H1 (cell line): ENCODE results near the gene CYB561D2. TPM values are rescaled to one million over a fixed set of nuclear protein-coding genes. Genes with fewer than 3 reads are reported as not detected.

ENCODE experiments used
- CTCF ChIA-PET: fragments of 300-600 bp; sonication (Branson Sonifier 250); formaldehyde crosslinking; loops from one replicate; lab custom pipeline; 2021; ENCODE audit not compliant: partially characterized antibody; lab: Charles Lee
- POLR2A ChIA-PET: fragments of 300-600 bp; sonication (Branson Sonifier 250); formaldehyde crosslinking; loops from one replicate; lab custom pipeline; 2021; ENCODE audit warnings: inconsistent platforms; ENCODE audit not compliant: partially characterized antibody; lab: Charles Lee
- DNase-seq, 2 experiments: peaks; one replicate each; pipeline versions ENCODE4 v3.0.0 to v3.0.0-alpha.2; 2010 to 2022; ENCODE audit warnings: low spot score in 2 of 2, low read depth in 1 of 2, mixed read lengths in 1 of 2
- FAIRE-seq: peaks from 2 replicates; lab custom pipeline; 2011; peaks lifted over from hg19 to GRCh38; lab: Jason Lieb, UNC
- H2AFZ ChIP-seq: 2 replicates; pipeline ENCODE4 v1.8.1; 2012; ENCODE audit warnings: low read length, inconsistent platforms
- H2AK5ac ChIP-seq: 2 replicates; pipeline ENCODE4 v1.6.1; 2013; ENCODE audit warnings: low read depth, low read length
- H2BK120ac ChIP-seq: replicated peaks from 2 replicates; pipeline ENCODE3; 2013; ENCODE audit warnings: low read depth, low read length, inconsistent platforms
- H2BK12ac ChIP-seq: 2 replicates; pipeline ENCODE4 v1.6.1; 2013; ENCODE audit warnings: low read depth, low read length
- H2BK15ac ChIP-seq: 2 replicates; pipeline ENCODE4 v1.6.1; 2013; ENCODE audit warnings: low read length
- H2BK20ac ChIP-seq: 2 replicates; pipeline ENCODE4 v1.6.1; 2013; ENCODE audit warnings: low read length
- H2BK5ac ChIP-seq: 2 replicates; pipeline ENCODE4 v1.6.1; 2013; ENCODE audit warnings: low read depth, low read length
- H3K14ac ChIP-seq: 2 replicates; pipeline ENCODE4 v1.6.1; 2013; ENCODE audit warnings: inconsistent platforms; ENCODE audit not compliant: insufficient read length
- H3K18ac ChIP-seq: 2 replicates; pipeline ENCODE4 v1.6.1; 2013; ENCODE audit warnings: low read length; ENCODE audit errors: extremely low read depth
- H3K23ac ChIP-seq: 2 replicates; pipeline ENCODE4 v1.6.1; 2013; ENCODE audit warnings: inconsistent platforms; ENCODE audit not compliant: insufficient read length
- H3K23me2 ChIP-seq: 2 replicates; pipeline ENCODE4 v1.6.1; 2013; ENCODE audit warnings: low read depth, low read length
- H3K27ac ChIP-seq: 2 replicates; pipeline ENCODE4 v1.6.1; 2011; ENCODE audit warnings: low read depth, low read length, inconsistent platforms
- H3K27me3 ChIP-seq, 4 experiments: replicated peaks in 1 of 4; 1 replicate in 1 of 4; 2 replicates in 3 of 4; pipeline versions ENCODE4 v1.6.1 to v1.8.1; 2011 to 2013; ENCODE audit warnings: low read length in 3 of 4, mild to moderate bottlenecking in 3 of 4, inconsistent platforms in 2 of 4, mixed read lengths in 2 of 4, moderate library complexity in 1 of 4; ENCODE audit not compliant: control insufficient read depth in 3 of 4, insufficient read depth in 3 of 4; ENCODE audit errors: extremely low read depth in 1 of 4
- H3K36me3 ChIP-seq, 4 experiments: 2 replicates each; pipeline versions ENCODE4 v1.6.1 to v1.8.1; 2011 to 2013; ENCODE audit warnings: mild to moderate bottlenecking in 4 of 4, low read length in 3 of 4, moderate library complexity in 2 of 4, control low read depth in 1 of 4, inconsistent platforms in 1 of 4; ENCODE audit not compliant: insufficient read depth in 4 of 4, control insufficient read depth in 2 of 4
- H3K4ac ChIP-seq: replicated peaks from 2 replicates; pipeline ENCODE3; 2013; ENCODE audit warnings: low read length, low read depth, mixed read lengths, inconsistent platforms; ENCODE audit not compliant: insufficient read length
- H3K4me1 ChIP-seq, 4 experiments: replicated peaks in 1 of 4; 1 replicate in 1 of 4; 2 replicates in 3 of 4; pipeline versions ENCODE4 v1.6.1 to v1.8.1; 2011 to 2013; ENCODE audit warnings: low read length in 3 of 4, inconsistent platforms in 2 of 4, mixed read lengths in 1 of 4; ENCODE audit not compliant: insufficient read depth in 4 of 4, control insufficient read depth in 3 of 4
- H3K4me2 ChIP-seq, 2 experiments: 2 replicates each; pipeline versions ENCODE4 v1.6.1 to v1.8.1; 2011 to 2013; ENCODE audit warnings: low read depth in 2 of 2, low read length in 2 of 2, control low read depth in 1 of 2, inconsistent platforms in 1 of 2, mild to moderate bottlenecking in 1 of 2; ENCODE audit not compliant: insufficient read depth in 1 of 2
- H3K4me3 ChIP-seq, 4 experiments: fragments of 200-600, 300-600 bp in 1 of 4; sonication (generic), shearing (Covaris generic), sonication (Bioruptor Twin) in 1 of 4; 2 replicates each; pipeline versions ENCODE4 v1.5.1 to v1.8.1; 2011 to 2016; ENCODE audit warnings: low read length in 4 of 4, low read depth in 3 of 4, control low read depth in 2 of 4, inconsistent platforms in 2 of 4, mild to moderate bottlenecking in 2 of 4, mixed read lengths in 1 of 4, moderate library complexity in 1 of 4; ENCODE audit not compliant: insufficient read depth in 2 of 4; ENCODE audit errors: extremely low read depth in 1 of 4
- H3K56ac ChIP-seq: replicated peaks from 2 replicates; pipeline ENCODE3; 2013; ENCODE audit warnings: low read depth, mild to moderate bottlenecking, mixed read lengths, low read length, inconsistent platforms; ENCODE audit not compliant: insufficient read length
- H3K79me1 ChIP-seq: 2 replicates; pipeline ENCODE4 v1.6.1; 2013; ENCODE audit warnings: low read depth, low read length, control low read depth
- H3K79me2 ChIP-seq, 2 experiments: 2 replicates each; pipeline versions ENCODE4 v1.6.1 to v1.8.1; 2012 to 2013; ENCODE audit warnings: low read length in 2 of 2, mild to moderate bottlenecking in 2 of 2, inconsistent platforms in 1 of 2; ENCODE audit not compliant: insufficient read depth in 2 of 2, control insufficient read depth in 1 of 2
- H3K9ac ChIP-seq, 4 experiments: replicated peaks in 1 of 4; 1 replicate in 1 of 4; 2 replicates in 3 of 4; pipeline versions ENCODE4 v1.6.1 to v1.8.1; 2011 to 2013; ENCODE audit warnings: low read depth in 3 of 4, low read length in 3 of 4, control low read depth in 2 of 4, mild to moderate bottlenecking in 2 of 4, moderate library complexity in 2 of 4, inconsistent platforms in 1 of 4; ENCODE audit errors: extremely low read depth in 1 of 4
- H3K9me3 ChIP-seq, 2 experiments: 2 replicates each; pipeline versions ENCODE4 v1.6.1 to v1.8.1; 2012 to 2013; ENCODE audit warnings: mild to moderate bottlenecking in 2 of 2, moderate library complexity in 2 of 2, control low read depth in 1 of 2, inconsistent platforms in 1 of 2, low read depth in 1 of 2, low read length in 1 of 2, mixed read lengths in 1 of 2; ENCODE audit not compliant: insufficient read depth in 2 of 2
- H4K20me1 ChIP-seq, 2 experiments: replicated peaks in 1 of 2; 2 replicates each; pipeline versions ENCODE3 to v1.8.1; 2011 to 2013; ENCODE audit warnings: inconsistent platforms in 2 of 2, low read length in 2 of 2, mild to moderate bottlenecking in 1 of 2; ENCODE audit not compliant: insufficient read depth in 2 of 2, control insufficient read depth in 1 of 2
- H4K5ac ChIP-seq: 2 replicates; pipeline ENCODE4 v1.6.1; 2013; ENCODE audit warnings: low read length, low read depth, mixed read lengths, inconsistent platforms; ENCODE audit not compliant: insufficient read length
- H4K8ac ChIP-seq: 2 replicates; pipeline ENCODE4 v1.8.0; 2013; ENCODE audit warnings: mild to moderate bottlenecking, moderate library complexity, low read length, inconsistent platforms; ENCODE audit not compliant: insufficient read depth; ENCODE audit errors: extremely low read depth
- H4K91ac ChIP-seq: replicated peaks from 2 replicates; pipeline ENCODE3; 2013; ENCODE audit warnings: low read length, mixed read lengths, inconsistent platforms; ENCODE audit not compliant: insufficient read length
- CREB1 ChIP-seq: IDR thresholded peaks from 2 replicates; pipeline ENCODE4 v1.6.1; 2012; ENCODE audit warnings: inconsistent platforms
- CTCF ChIP-seq, 3 experiments: IDR thresholded peaks; 1 replicate in 2 of 3; 2 replicates in 1 of 3; pipeline versions ENCODE4 v1.5.1 to v1.6.1; 2011; ENCODE audit warnings: low read length in 3 of 3, mild to moderate bottlenecking in 3 of 3, inconsistent platforms in 2 of 3, low read depth in 1 of 3, moderate library complexity in 1 of 3; ENCODE audit not compliant: insufficient read depth in 1 of 3; ENCODE audit errors: control extremely low read depth in 1 of 3
- EZH2 ChIP-seq: fragments of 200-600 bp; sonication (generic); IDR thresholded peaks from 2 replicates; pipeline ENCODE4 v1.7.1; 2012; ENCODE audit warnings: low read depth, mild to moderate bottlenecking, moderate library complexity, low read length, inconsistent platforms; ENCODE audit not compliant: severe bottlenecking
- KDM1A ChIP-seq: fragments of 200-600, 300-600 bp; sonication (generic); IDR thresholded peaks from 2 replicates; pipeline ENCODE4 v1.7.1; 2016; ENCODE audit warnings: mild to moderate bottlenecking, low read length, borderline replicate concordance
- PHF8 ChIP-seq: fragments of 200-600 bp; sonication (generic); conservative IDR thresholded peaks from 2 replicates; pipeline ENCODE4 v1.7.1; 2012; ENCODE audit warnings: low read depth, mild to moderate bottlenecking, inconsistent platforms, low read length, moderate library complexity
- RBBP5 ChIP-seq: IDR thresholded peaks from 2 replicates; pipeline ENCODE4 v1.7.1; 2012; ENCODE audit warnings: low read depth, mild to moderate bottlenecking, inconsistent platforms, low read length, moderate library complexity, borderline replicate concordance
- SAP30 ChIP-seq: fragments of 300-600 bp; sonication (generic); IDR thresholded peaks from 2 replicates; pipeline ENCODE4 v1.7.1; 2012; ENCODE audit warnings: low read length, moderate library complexity, mild to moderate bottlenecking, inconsistent platforms; ENCODE audit not compliant: insufficient read depth, insufficient replicate concordance
- SP2 ChIP-seq: IDR thresholded peaks from 2 replicates; pipeline ENCODE4 v1.6.1; 2012; ENCODE audit warnings: mild to moderate bottlenecking, low read length, inconsistent platforms
- SP4 ChIP-seq: IDR thresholded peaks from 2 replicates; pipeline ENCODE4 v1.6.1; 2012; ENCODE audit warnings: low read length, inconsistent platforms
- WGBS, 2 experiments: shearing (Covaris generic) in 1 of 2; methylation state at CpG; one replicate each; pipeline versions ENCODE4 v1.1.6 to v1.1.7; 2013 to 2015; ENCODE audit warnings: low lambda C conversion rate in 2 of 2, mixed read lengths in 2 of 2, inconsistent platforms in 1 of 2, low coverage in 1 of 2, missing lambda C conversion rate in 1 of 2; ENCODE audit not compliant: insufficient replicate concordance in 2 of 2, insufficient coverage in 1 of 2, insufficient read length in 1 of 2; ENCODE audit errors: extremely low coverage in 1 of 2, missing lambda C conversion rate in 1 of 2; 5-methylcytosine and 5-hydroxymethylcytosine counted together
- polyA plus RNA-seq, 7 experiments: library from polyadenylated mRNA; depleted of rRNA in 3 of 7; stranded (reverse) in 5 of 7; unstranded in 2 of 7; fragments of >200 nt in 5 of 7; fragments of 200-250 nt in 2 of 7; gene quantifications; 1 replicate in 5 of 7; 2 replicates in 1 of 7; 4 replicates in 1 of 7; pipeline versions ENCODE4 v1.2.1 to v1.2.3, GENCODE V29; 2011 to 2013; ENCODE audit warnings: missing spikeins in 2 of 7, mixed read lengths in 2 of 7
- total RNA-seq: library from RNA; stranded (reverse); fragmentation: NEBNext Ultra II Directional; extraction: Animal tissue kit (Norgen Biotek cat#: 25700); gene quantifications from 2 replicates; pipeline ENCODE4 v1.2.1, GENCODE V29; 2021

CYB561D2 gene
- total and polyA plus RNA-seq, 2 of the 8 experiments (the other 6 are each of a cell fraction or from before 2014, with no cell fraction given): 9.8 to 34.0 TPM

GRCh38 chr3:50380405-50381085 is 29.9 kb downstream of the CYB561D2 start:
- Histone ChIP-seq H3K4me2 (no peak overlapping the region), H3K27me3 (peaks cover 0 to 3% (median 0%) of the 10 kb centered on the region in 4 experiments; a peak in 2 of 7 replicates)
- 87% methylated on average over 14 of the region's 17 CpGs; no CpG with 5 or more reads in 1 of the 2 experiments for WGBS, 2 experiments

More at GRCh38 chr3:50380405-50381085, 29.9 kb downstream of the CYB561D2 start:
- no peak overlapping the region for H3K4me3 ChIP-seq
- peaks cover 0 to 5% (median 2%) of the 10 kb centered on the region in 4 experiments; a peak in 2 of 7 replicates for H3K4me1 ChIP-seq
- H2BK120ac ChIP-seq: no peak overlapping the region
- H2AFZ ChIP-seq: no peak overlapping the region
- H2BK20ac ChIP-seq: no peak overlapping the region
- FAIRE-seq (no peak), DNase-seq (no peak)
- H2BK15ac ChIP-seq: no peak overlapping the region
- no peak overlapping the region for H2AK5ac ChIP-seq
- ChIA-PET POLR2A (interaction anchor here (0.7 to 2.1 kb wide), 3 partner anchors 10 to 136 kb away, joined by 3 to 7 read pairs (median 4); no protein-coding TSS in a partner anchor), CTCF (interaction anchor here (0.6 to 2.5 kb wide), 12 partner anchors 10 to 170 kb away, joined by 3 to 13 read pairs (median 4); partner anchors contain the start of genes HYAL3 and NAA80)
- no peak overlapping the region for H3K14ac ChIP-seq
- no peak overlapping the region for H3K27ac ChIP-seq
- H3K56ac ChIP-seq: no peak overlapping the region
- no peaks in the 10 kb centered on the region for H3K79me2 ChIP-seq
- H4K91ac ChIP-seq: no peak overlapping the region
- no peak overlapping the region for H2BK12ac ChIP-seq
- H4K8ac ChIP-seq: peak overlapping the region; percentile 4; the same call in 1 of the 2 replicates
- peaks cover 4% of the 10 kb centered on the region in 2 experiments for H4K20me1 ChIP-seq
- no peaks in the 10 kb centered on the region for H3K23me2 ChIP-seq
- no peak overlapping the region for H4K5ac ChIP-seq
- H3K18ac ChIP-seq: no peak overlapping the region
- H2BK5ac ChIP-seq: no peak overlapping the region
- H3K9ac ChIP-seq: no peak overlapping the region
- H3K9me3 ChIP-seq: no peaks in the 10 kb centered on the region
- no peak overlapping the region for H3K4ac ChIP-seq
- H3K79me1 ChIP-seq: no peaks in the 10 kb centered on the region
- H3K23ac ChIP-seq: no peak overlapping the region
- H3K36me3 ChIP-seq: no peaks in the 10 kb centered on the region
- TF ChIP-seq RBBP5 (no peak), SAP30 (no peak), EZH2 (no peak), CTCF (IDR thresholded peaks at IDR 0.05; ENCODE audit: control extremely low read depth in 1 of 3, insufficient read depth in 1 of 3, low read depth in 1 of 3, low read length in 3 of 3) (no peak), PHF8 (no peak), KDM1A (no peak), SP4 (no peak), SP2 (no peak), CREB1 (no peak)
